HG02571 (cell line): Measurements from ENCODE around the gene LIG1.
"Not testable (repeated sequence)": the region's sequence is repeated elsewhere in the genome, so short reads cannot be mapped to it uniquely, and the experiment has no call there.

Experiments
- ATAC-seq: cut with Tn5 transposase; IDR thresholded peaks from one replicate; pipeline ENCODE4 v1.9.1; 2021; ENCODE audit warnings: mild to moderate bottlenecking, moderate library complexity; ENCODE audit not compliant: unreplicated experiment

LIG1 gene

DNA sequence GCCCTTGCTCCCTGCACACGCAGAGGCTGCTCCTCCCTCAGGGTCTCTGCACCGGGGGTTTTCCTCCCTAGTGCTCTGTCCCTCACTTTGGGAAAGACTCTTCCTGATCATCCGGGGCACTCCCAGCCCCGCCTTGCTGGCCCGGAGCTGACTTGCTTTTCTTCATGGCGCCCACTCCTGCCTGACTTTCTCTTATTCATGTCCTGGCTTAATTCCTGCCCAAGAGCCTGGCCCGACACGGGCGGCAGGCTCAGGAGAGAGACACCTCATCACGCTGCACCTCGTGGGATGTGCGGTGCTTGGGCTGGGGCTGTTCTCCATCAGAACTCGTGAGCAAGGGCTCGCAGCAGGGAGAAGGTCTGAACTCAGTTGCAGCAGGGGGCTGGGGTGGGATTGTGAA, 47.7 kb downstream of the LIG1 start:
- ATAC-seq, result no peak

DNA sequence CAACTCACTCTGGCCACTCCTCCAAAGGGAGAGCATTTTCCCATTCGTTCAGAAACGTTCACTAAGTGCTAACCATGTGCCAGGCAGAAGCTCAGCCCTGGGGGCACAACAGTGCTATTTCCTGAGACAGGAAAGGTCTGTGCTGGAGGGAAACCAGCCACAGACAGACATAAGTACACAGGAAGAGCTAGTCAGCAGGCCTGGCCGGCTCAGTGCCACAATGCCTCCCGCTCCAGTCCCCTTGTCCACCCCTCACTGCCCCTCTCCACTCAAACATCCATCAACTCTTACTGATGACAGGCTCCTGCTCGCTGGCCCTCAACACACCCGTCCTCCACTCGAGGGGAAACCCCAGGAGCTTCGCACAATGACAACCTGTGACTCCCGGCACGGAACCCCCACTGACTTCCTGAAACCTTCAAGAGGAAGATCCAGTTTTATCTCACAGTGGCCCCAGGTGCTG, 48.2 kb downstream of the LIG1 start:
- ATAC-seq, result no peak

DNA sequence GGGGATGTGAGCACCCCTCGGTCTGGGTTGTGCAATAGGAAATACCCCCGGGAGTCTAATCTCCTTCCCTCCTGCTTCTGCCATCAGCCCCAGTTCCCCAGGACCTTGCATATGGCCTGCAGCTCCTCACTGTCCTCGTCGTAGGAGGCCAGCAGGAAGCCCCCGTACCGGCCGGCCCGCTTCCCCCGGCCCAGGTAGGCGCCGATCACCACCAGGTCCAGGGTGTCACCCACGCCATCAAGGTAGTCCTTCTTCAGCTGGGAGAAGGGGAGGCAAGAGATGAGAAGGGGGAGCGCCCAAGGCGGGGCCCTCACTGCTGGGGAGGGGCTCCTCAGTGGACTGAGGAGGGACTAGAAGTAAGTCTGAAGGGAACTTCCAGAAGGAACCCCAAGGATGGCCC, 49.1 kb downstream of the LIG1 start:
- no peak for ATAC-seq

DNA sequence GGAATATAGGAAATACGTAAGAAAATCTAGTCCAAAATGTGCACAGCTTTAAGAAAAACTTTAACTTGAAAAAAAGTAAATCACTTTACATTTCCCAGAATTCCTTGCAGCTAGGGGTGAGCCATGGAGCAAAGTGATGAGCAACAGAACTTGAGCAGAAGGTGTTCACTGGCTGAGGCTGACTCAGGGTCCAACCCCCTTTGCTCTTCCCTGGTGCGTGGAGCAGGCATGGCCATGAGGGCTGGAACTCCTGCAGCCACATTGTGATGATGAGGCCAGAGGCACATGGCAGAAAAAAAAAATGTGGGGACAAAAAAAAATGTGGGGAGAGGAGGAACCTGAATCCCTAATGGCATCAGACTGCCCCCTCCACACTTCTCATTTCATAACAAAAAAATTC, 49.6 kb downstream of the LIG1 start:
- no peak for ATAC-seq

DNA sequence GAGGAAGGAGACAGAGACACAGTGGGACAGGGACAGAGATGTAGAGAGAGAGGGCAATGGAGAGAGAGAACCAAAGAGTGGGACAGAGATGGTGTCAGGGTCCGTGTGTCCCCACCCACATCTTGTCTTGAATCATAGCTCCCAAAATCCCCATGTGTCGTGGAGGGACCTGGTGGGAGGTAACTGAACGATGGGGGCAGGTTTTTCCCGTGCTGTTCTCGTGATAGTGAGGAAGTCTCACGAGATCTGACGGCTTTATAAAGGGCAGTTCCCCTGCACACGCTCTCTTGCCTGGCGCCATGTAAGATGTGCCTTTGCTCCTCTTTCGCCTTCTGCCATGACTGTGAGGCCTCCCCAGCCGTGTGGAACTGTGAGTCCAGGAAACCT, 52.0 kb downstream of the LIG1 start:
- no peak for ATAC-seq

DNA sequence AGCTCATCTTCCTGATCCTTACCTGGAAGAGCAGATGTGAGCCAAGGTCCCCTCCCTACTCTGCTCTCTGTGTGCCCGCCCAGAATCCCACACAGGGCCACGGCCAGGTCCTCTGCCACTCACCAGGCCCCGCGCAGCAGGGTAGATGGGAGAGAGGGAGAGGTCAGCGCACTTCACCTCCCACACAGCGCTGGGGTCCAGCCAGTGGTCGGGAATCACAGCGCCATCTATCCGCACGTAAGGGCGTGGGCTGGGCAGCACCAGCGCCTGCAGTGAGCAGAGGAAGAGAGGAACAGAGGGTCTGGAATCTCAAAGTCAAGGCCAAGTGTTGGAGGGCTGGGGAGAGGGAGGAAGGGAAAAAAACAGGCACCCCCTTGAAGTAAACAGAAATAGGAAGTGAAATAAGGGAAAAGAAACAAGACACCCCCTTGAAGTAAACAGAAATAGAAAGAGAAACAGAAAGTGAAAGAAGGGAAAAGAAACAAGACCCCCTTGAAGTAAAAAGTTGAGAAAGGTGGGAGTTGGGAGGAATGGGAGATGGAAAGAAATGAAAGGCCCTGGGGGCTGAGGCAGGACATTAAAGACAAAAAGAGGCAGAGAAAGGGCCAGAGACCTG, 52.5 kb downstream of the LIG1 start:
- ATAC-seq, result no peak

DNA sequence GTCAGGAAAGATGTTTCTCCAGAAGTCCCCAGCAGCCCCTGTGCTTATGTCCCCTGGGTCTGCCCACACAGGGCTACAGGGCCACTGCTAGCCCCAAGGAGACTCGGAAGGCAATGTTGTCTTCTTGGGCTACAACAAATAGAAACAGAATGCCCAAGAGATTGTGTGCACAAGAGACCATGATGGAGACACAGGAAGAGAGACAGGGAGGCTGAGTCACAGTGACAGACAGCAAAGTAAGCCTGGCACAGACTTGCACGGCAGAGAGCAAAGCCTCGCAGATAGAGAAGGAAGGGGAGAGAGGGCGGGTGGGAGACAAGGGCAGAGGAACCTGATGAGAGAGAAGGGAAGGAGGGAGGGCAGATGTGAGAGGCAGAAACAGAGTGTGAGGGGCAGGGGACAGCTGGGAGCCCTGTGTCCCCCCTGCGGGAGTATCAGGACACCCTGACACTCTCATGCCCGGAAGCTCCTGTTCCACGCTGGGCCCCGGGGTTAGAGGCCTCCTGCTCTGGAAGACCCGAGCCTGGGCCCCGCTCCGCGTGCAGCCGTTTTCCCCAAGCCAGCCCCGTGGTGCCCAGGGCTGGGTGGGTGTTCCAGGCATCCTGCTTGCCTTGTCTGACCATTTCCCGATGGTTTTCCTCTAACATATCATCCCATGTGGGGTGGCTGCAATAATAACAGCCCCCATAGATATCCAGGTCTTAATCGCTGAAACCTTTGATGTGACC, 56.8 kb downstream of the LIG1 start:
- ATAC-seq, result no peak

DNA sequence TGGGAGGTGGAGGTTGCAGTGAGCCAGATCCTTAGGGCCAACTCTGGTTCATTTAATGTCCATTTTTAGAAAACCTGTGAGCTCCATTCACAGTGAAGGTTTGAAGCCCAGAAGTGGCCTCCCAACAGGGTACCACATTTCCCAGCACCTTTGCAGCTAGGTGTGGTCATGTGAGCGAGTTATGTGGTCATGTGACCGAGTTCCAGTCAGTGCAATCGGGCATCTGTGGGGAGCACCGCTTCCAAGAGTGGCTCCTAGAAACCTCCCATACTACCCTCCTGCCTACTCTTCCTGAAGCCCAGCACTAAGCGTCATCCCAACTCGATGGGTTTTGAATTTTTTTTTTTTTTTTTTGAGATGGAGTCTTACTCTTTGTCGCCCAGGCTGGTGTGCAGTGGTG, 58.9 kb downstream of the LIG1 start:
- no peak for ATAC-seq

DNA sequence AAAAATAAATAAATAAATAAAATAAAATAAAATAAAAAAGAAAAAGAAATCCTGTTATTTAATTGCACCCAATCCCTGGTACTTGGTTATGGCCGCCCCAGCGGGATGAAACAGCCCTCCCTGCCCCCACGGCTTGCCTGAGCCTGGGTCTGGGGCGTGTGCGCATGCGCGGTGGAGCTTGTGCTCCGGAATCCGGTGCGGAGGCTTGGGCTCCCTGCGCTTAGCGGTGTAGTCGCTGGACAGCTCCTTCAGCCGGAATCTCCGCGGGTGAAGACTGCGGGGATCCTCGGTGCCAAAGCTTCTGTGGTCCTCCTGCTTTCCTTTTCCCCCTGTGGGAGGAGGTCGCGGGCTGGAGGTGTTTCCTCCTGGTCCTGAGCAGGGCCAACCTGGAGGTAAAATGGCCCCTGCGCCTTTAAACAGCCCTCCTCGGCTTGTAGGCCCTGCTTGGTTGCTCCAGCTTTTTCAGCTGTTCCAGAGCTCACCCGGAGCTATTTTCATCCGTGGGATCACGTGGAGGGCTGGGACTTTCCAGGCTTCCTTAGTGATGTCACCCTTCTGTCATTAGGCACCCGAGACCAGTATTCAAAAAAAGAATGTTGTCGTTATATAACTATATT, 59.7 kb downstream of the LIG1 start, which contains the start of gene PLA2G4C:
Gene PLA2G4C (minus strand): TSS at position 468 of the 617 bp plus-strand sequence. CDS start 4,288 bp downstream, outside the sequence.
- no peak for ATAC-seq

DNA sequence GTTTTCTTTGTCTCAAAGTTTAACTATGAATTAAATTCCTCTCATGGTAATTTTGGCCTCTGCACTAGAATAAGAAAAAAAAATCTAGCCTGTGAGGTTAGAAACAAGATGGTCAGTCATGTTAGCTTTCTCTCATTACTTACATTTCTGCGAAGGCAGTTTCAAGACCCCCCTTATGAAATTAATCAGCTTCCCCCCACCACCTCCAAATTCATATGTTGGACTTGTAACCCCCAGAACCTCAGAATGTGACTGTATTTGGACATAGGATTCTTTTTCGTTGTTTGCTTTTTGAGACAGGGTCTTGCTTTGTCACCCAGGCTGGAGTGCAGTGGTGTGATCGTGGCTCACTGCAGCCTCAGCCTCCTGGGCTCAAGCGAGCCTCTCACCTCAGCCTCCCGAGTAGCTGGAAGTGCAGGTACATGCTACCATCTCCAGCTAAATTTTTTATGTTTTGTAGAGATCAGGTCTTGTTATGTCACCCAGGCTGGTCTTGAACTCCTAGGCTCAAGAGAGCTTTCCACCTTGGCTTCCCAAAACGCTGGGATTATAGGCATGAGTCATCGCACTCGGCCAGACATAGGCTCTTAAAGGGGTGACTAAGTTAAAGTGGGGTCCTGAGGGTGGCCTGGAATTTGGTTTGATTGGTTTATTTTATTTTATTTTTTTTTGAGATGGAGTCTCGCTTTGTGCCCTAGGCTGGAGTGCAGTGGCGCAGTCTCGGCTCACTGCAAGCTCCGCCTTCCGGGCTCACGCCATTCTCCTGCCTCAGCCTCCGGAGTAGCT, 61.0 kb downstream of the LIG1 start:
- ATAC-seq, result no peak

DNA sequence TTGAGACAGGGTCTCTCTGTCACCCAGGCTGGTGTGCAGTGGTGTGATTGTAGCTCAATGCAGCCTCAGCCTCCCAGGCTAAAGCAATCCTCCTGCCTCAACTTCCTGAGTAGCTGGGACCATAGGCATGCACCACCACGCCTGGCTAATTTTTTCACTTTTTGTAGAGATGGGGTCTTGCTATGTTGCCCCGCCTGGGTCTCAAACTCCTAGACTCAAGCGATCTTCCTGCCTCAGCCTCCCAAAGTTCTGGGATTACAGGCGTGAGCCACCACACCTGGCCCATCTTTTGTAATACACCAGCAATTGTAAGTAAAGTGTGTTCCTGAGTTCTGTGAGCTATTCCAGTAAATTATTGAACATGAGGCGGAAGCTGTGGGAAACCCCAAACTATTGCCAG, 66.2 kb downstream of the LIG1 start:
- no peak for ATAC-seq

DNA sequence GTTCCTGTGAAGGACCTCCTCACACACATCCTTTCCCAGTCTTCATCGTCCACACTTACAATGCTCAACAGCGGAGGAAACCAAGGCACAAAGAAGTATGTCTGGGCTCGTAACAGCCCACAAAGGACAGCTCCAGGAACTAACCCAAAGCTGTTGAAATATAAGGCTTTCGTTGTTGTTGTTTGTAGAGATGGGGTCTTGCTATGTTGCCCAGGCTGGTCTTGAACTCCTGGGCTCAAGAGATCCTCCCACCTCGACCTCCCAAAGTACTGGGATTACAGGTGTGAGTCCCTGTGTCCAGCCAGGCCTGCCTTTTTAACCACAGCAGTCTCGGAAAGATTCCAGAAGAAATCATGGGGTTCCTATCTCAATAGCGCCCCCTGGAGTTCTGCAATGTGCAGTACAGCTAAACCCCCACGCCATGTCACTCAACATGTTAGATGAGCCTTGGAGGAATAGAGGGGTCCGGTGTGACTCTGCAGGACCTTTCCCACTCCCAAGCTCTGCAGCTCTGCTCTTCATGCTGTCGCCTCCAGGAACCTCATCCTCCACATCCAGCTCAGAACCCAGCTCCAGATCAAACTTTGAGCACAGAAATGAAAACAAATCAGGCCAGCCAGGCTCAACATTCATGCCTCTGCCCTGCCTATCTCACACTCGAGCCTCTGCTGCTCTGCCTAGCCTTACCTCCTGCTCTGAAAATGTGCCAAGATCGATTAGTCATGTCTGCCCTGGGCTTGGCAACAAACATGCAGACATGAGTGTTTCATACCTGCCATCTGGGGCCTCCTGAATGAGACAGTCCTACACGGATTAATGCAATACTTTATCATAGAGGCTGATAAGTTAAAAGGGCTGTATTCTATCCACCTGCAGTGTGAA, 67.0 kb downstream of the LIG1 start:
- ATAC-seq, result no peak

DNA sequence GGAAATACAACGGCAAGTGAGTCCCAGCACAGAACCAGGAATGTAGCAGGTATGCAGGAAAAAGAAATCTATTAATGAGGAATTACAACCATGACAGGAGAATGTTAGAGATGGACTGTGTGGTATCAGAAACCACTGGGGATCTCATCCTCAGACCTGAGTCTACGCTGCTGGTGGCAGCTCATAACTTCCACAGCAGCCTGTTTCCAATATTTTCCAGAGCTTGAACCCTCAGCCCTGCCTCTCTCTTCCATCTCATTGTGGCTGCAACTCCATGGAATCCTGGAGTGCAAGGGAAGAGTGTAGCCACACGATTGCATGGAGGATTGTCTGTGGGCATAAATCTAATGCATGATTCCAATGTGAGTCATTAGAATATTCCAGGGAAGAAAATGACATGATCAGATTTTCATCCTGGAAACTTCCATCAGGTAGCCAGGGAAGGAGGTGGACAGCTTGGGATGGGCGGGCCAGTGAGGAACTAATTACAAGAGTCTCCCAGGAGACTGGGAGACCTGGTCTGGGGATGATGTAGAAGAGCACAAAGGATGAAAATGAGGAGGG, 74.5 kb downstream of the LIG1 start:
- ATAC-seq, result no peak

DNA sequence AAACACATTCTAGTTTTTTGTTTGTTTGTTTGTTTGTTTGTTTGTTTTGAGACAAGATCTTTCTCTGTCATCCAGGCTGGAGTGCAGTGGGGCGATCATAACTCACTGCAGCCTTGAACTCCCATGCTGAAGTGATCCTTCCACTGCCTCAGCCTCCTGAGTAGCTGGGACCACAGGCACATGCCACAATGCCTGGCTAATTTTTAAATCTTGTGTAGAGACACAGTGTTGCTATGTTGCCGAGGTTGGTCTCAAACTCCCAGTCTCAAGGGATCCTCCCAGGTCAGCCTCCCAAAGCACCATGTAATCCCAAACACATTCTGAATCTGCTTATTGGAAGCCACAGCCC, 75.3 kb downstream of the LIG1 start:
- ATAC-seq, result no peak

DNA sequence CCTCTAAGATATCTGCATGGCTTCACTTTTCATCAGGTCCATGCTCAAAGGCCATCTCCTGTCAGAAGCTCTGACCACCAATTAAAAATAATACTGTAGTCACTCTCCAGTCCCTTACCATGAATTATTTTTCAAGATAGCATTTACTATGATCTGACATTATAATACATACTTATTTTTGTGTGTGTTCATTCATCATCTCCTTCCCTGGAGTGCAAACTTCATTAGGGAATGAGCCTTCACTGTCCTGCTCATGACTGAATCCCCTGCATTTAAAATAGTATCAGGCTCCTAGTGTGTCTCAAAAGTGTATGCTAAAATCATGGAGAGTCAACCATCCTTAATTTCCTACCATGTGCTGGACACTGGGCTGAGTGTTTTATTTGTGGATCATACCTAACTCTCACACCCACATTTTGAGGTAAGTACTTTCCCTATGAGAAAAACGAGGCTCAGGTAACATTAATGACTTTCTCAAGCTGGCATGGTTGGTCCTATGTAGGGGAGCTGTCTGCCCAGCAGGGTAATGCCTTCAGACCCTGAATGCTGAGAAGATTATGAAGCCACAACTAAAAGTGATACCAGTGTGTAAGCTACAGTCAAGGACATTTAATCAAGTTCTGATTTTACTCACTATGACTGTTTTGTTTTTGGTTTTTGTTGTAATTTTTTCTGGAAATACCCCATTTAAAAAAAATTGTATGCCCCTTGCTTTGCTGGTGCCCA, 75.9 kb downstream of the LIG1 start:
- no peak for ATAC-seq

DNA sequence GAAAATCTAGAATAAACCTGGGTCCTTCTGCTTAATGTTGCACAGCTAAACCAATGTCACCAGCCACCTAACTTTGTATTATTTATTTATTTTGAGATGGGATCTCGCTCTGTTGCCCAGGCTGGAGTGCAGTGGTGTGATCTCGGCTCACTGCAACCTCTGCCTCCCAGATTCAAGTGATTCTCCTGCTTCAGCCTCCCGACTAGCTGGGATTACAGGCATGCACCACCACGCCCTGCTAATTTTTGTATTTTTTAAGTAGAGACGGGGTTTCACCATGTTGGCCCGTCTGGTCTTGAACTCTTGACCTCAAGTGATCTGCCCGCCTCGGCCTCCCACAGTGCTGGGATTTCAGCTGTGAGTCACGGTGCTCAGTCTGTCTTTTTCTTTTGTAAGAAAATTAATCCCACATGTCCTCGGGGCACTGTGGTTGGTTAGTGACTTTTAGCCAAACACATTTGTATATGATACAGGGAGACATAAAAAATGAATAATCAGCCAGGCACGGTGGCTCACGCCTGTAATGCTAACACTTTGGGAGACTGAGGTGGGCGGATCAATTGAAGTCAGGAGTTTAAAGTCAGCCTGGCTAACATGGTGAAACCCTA, 78.9 kb downstream of the LIG1 start:
- not testable (repeated sequence) for ATAC-seq

DNA sequence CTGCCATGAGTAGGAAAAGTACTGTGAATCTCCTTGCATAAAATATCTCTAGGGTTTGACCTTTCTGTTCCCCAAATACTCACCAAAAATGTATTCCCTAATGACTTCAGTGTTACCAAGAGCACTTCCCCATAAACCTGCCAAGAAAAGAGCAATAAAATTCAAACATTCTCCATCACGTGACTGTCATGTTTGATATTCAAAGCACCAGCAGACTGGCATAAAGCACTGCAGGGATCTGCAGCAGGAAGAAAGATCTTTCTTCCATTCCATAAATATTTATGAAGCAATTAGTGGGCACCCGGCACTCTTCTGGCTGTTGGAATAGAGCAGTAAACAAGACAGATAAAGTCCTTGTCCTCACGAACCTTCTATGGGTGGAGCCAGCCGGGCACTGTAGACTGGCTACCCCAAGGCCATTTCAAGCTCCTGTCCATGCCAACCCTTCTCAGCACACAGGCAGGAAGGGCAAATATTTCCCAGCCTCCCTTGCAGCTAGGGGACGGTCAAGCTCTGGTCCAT, 79.8 kb downstream of the LIG1 start:
- ATAC-seq, result no peak

DNA sequence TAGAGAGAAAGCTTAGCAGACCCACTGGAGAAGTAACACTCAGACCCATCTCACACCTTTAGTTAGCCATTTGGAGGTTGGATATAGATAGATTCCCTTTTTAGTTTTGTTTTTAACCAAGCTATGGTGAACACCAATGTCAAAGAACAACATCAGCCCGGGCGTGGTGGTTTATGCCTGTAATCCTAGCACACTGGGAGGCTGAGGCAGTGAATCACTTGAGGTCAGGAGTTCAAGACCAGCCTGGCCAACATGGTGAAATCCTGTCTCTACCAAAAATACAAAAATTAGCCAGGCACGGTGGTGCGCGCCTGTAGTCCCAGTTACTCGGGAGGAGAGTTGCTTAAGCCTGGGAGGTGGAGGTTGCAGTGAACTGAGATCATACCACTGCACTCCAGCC, 81.2 kb downstream of the LIG1 start:
- not testable (repeated sequence) for ATAC-seq
